Superior temporal gyrus (tissue), 1 donor: ENCODE measurements around the gene SEC22A.

ENCODE experiments used
- DNase-seq: peaks from one replicate; pipeline ENCODE4 v3.0.0-alpha.2; 2016; ENCODE audit errors: extremely low spot score

Gene SEC22A

DNA sequence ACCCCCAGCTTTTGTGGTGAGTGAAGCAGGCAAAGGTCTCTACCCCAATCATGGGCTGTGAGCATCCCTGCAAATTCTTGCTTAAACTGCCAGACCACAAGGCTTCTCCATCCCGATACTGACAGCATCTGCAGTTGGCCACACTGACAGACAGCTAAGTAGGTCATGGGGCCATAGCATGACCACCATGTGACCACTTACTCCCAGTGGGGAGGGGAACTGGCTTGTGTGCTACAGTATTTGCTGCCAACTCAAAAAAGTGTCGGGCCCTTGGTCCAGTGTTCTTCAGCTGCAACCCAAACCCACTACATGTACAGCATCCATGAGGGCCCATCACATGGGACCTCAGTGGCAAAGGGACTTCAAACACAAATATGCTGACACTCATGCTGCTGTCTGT, 103.4 kb downstream of the SEC22A start:
- peak; percentile 44 for DNase-seq

DNA sequence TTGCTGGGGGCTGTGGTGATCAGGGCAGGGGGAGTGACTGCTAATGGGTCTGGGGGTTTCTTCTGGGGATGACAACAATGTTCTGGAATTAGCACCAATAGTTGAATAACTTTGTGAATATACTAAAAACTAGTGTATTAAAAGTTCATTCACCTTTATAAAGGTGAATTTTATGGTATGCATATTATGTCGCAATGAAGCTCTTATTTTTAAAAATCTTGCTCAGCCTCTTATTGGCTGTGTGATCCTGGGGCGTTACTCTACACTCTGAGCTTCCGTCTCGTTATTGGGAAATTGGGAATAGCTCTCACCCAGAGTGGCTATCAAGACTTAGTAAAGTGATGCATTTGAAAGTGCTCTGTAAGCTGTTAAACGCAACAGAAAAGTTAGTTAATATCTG, 105.3 kb downstream of the SEC22A start:
- no peak for DNase-seq

DNA sequence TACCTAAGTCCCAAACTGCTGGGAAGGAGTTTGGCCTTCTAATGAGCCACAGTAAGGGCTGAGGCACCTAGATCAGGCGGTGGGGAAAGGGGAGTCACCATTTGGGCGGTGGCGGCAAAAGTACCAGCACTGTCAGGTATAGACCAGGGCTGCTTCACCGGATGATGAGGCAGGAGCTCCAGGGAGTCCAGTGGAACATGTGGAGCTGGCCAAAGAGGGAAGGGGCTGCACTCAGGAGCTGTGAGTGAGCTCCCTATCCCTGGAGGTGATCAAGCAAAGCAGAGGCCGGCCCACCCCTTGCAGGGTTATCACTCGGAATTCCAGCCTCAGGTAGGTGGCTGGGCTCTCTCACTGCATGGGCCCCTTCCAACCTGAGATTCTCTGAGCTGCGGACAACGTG, 108.4 kb downstream of the SEC22A start:
- DNase-seq = no peak

DNA sequence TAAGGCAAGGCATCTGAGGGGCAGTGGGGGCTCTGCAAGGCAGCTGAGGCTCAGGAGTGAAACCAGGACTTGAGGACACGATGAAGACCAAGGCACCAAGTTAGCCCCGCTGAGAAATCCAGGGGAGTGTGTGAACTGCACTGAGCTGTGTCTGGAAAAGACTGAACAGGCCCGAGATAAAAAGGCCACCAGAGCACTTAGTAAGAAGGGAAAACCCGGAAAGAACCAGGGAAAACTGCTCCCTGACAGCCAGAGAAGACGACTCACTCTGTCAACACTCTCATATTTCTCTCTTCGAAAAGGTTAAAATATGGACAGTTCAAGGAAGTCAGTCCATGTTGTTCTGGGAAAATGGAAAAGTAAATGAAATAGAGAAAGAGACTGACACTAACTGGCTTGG, 109.0 kb downstream of the SEC22A start:
- no peak for DNase-seq

- no peak for DNase-seq
Observed at GRCh38 chr3:123311201-123311600, 109.5 kb downstream of the SEC22A start.

- DNase-seq = no peak
Observed at GRCh38 chr3:123312331-123313265, 110.9 kb downstream of the SEC22A start.

DNA sequence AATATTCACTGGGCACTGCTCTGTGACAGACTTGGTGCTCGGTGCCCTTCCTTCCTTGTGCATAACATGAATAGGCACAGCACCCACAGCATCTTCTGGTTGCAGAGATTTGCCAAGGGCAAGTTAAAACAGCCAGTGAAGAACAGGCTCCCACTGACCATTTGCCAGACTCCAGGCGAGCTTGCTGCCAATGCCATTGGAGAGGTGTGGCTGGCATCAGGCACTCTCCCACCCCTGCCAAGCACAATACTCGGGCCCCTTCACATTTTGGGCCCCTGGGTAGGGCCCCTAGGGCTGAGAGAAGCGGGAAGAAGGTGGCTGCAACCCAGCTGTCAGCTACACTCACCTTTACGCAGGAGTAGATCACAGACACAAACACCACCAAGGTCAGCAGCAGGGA, 112.1 kb downstream of the SEC22A start:
- DNase-seq = no peak

GRCh38 chr3:123314359-123315270, 112.9 kb downstream of the SEC22A start:
- DNase-seq = no peak

DNA sequence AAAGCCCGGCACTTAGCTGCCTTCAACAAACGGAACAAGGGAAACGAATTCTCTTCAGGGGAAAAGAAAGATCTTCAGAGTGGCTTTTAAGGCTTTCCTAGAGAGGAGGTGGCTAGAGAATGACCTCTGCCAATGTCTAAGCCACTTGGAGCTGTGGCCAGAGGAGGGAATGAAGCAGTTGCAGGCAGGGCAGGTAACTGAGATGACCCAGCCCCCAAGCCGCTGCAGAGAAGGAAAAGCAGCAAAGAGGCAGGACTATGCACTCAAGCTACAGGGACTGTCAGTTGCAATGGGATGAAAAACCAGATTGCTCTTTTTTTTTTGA, 113.5 kb downstream of the SEC22A start:
- DNase-seq = no peak

DNA sequence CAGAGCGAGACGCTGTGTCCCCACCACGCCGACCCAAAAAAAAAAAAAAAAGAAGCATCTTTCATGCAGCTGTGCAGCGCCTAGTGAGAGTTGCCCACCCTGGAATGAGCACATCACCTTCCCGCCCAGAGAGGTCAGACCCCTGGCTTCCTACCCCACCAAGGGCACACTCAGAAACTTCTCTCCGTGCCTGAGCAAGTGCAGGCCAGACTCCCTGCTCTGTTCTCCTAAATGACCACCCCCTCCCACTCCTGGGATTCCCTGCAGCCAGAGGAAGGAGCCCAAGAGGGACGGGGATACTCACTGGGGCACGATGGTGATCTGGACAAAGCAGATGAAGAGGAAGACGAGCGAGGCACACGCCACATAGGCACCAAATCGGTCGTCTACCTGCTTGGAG, 116.0 kb downstream of the SEC22A start:
- DNase-seq = no peak

- no peak for DNase-seq
Observed at GRCh38 chr3:123318374-123318773, 116.6 kb downstream of the SEC22A start.

DNA sequence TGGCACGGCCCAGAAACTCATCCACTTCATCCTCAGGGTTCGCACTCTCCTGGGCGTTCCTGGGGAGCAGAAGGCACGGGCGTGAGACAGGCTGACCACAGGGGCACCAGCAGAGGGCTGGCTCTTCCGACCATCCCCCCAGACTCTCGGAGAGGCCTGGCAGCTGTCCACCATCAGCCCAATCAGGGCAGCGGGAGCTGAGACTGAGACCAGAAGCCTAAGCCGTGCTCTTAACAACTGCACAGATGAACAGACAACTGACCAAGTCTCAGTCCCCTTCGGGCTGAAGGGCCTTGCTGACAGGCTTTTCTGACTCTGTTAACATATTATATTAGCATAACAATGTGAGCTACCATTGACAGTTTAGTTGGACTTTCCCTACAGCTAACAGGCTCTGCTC, 118.0 kb downstream of the SEC22A start:
- no peak for DNase-seq

DNA sequence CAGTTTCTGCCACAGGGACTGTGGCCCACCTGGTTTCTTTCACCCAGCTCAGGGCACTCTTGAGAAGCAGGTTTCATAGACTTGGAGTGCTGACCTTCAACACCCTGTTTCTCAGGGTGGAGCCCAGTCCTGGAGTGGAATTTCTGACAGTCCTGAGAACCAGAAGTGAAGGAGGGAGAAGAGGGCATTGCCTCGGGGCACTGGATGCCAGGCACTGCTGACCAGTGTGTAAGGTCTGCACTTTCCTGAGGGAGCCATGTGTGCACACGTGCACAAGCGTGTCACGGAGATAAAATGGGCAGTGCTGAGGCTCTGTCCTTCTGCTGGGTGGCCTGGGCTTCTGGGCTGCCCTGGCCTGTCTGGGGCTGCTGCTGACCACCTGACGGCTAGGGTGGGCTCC, 118.5 kb downstream of the SEC22A start:
- no peak for DNase-seq

DNA sequence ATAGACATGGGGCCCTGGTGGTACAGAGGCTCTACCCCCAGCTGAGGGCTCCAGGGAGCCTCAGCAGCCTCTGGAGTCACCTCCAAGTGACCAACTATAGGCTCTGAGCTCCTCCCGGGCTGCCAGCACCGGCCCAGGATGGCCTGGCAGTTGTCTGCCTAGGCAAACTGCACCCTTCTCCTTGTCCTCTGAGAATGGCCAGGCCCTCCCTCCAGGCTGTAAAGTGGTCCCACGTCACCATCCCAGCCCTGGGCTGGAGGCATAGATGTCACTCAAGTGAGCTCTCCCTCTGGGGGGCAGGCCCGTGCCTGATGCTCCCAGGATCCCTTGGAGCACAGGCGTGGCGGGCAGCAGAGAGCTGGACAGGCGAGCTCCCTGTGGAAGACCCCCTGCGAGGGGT, 120.1 kb downstream of the SEC22A start:
- no peak for DNase-seq

DNA sequence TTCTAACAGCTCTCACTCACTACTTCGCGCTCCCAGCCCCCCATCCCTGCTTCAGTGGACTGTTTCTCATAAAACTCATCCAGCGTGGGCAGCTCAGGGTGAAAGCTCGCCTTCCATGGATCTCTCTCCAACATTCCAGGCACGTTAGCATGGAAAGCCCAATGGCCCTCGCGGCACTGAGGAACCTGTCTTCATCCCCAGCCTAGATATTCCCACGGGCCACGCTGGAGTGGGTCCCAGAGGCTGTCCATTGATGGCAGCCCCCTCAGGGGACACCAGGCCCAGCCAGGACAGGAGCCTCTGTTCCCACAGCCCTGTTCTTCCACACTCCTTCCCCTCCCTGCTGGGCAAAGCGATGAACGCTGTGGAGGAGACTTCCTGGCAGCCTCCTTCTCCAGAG, 121.1 kb downstream of the SEC22A start:
- DNase-seq = no peak
